H1 (cell line): ENCODE results near the gene ATAT1. TPM values are rescaled to one million over a fixed set of nuclear protein-coding genes. Genes with fewer than 3 reads are reported as not detected.
A peak's percentile ranks its signal among the peaks of the same experiment; 100 is the strongest.

Experiments
- CTCF ChIA-PET: fragments of 300-600 bp; sonication (Branson Sonifier 250); formaldehyde crosslinking; loops from one replicate; lab custom pipeline; 2021; ENCODE audit not compliant: partially characterized antibody; lab: Charles Lee
- POLR2A ChIA-PET: fragments of 300-600 bp; sonication (Branson Sonifier 250); formaldehyde crosslinking; loops from one replicate; lab custom pipeline; 2021; ENCODE audit warnings: inconsistent platforms; ENCODE audit not compliant: partially characterized antibody; lab: Charles Lee
- DNase-seq, 2 experiments: peaks; one replicate each; pipeline versions ENCODE4 v3.0.0 to v3.0.0-alpha.2; 2010 to 2022; ENCODE audit warnings: low spot score in 2 of 2, low read depth in 1 of 2, mixed read lengths in 1 of 2
- FAIRE-seq: peaks from 2 replicates; lab custom pipeline; 2011; peaks lifted over from hg19 to GRCh38; lab: Jason Lieb, UNC
- H2AFZ ChIP-seq: 2 replicates; pipeline ENCODE4 v1.8.1; 2012; ENCODE audit warnings: low read length, inconsistent platforms
- H2AK5ac ChIP-seq: 2 replicates; pipeline ENCODE4 v1.6.1; 2013; ENCODE audit warnings: low read depth, low read length
- H2BK120ac ChIP-seq: replicated peaks from 2 replicates; pipeline ENCODE3; 2013; ENCODE audit warnings: low read depth, low read length, inconsistent platforms
- H2BK12ac ChIP-seq: 2 replicates; pipeline ENCODE4 v1.6.1; 2013; ENCODE audit warnings: low read depth, low read length
- H2BK15ac ChIP-seq: 2 replicates; pipeline ENCODE4 v1.6.1; 2013; ENCODE audit warnings: low read length
- H2BK20ac ChIP-seq: 2 replicates; pipeline ENCODE4 v1.6.1; 2013; ENCODE audit warnings: low read length
- H2BK5ac ChIP-seq: 2 replicates; pipeline ENCODE4 v1.6.1; 2013; ENCODE audit warnings: low read depth, low read length
- H3K14ac ChIP-seq: 2 replicates; pipeline ENCODE4 v1.6.1; 2013; ENCODE audit warnings: inconsistent platforms; ENCODE audit not compliant: insufficient read length
- H3K18ac ChIP-seq: 2 replicates; pipeline ENCODE4 v1.6.1; 2013; ENCODE audit warnings: low read length; ENCODE audit errors: extremely low read depth
- H3K23ac ChIP-seq: 2 replicates; pipeline ENCODE4 v1.6.1; 2013; ENCODE audit warnings: inconsistent platforms; ENCODE audit not compliant: insufficient read length
- H3K23me2 ChIP-seq: 2 replicates; pipeline ENCODE4 v1.6.1; 2013; ENCODE audit warnings: low read depth, low read length
- H3K27ac ChIP-seq: 2 replicates; pipeline ENCODE4 v1.6.1; 2011; ENCODE audit warnings: low read depth, low read length, inconsistent platforms
- H3K27me3 ChIP-seq, 4 experiments: replicated peaks in 1 of 4; 1 replicate in 1 of 4; 2 replicates in 3 of 4; pipeline versions ENCODE4 v1.6.1 to v1.8.1; 2011 to 2013; ENCODE audit warnings: low read length in 3 of 4, mild to moderate bottlenecking in 3 of 4, inconsistent platforms in 2 of 4, mixed read lengths in 2 of 4, moderate library complexity in 1 of 4; ENCODE audit not compliant: control insufficient read depth in 3 of 4, insufficient read depth in 3 of 4; ENCODE audit errors: extremely low read depth in 1 of 4
- H3K36me3 ChIP-seq, 4 experiments: 2 replicates each; pipeline versions ENCODE4 v1.6.1 to v1.8.1; 2011 to 2013; ENCODE audit warnings: mild to moderate bottlenecking in 4 of 4, low read length in 3 of 4, moderate library complexity in 2 of 4, control low read depth in 1 of 4, inconsistent platforms in 1 of 4; ENCODE audit not compliant: insufficient read depth in 4 of 4, control insufficient read depth in 2 of 4
- H3K4ac ChIP-seq: replicated peaks from 2 replicates; pipeline ENCODE3; 2013; ENCODE audit warnings: low read length, low read depth, mixed read lengths, inconsistent platforms; ENCODE audit not compliant: insufficient read length
- H3K4me1 ChIP-seq, 4 experiments: replicated peaks in 1 of 4; 1 replicate in 1 of 4; 2 replicates in 3 of 4; pipeline versions ENCODE4 v1.6.1 to v1.8.1; 2011 to 2013; ENCODE audit warnings: low read length in 3 of 4, inconsistent platforms in 2 of 4, mixed read lengths in 1 of 4; ENCODE audit not compliant: insufficient read depth in 4 of 4, control insufficient read depth in 3 of 4
- H3K4me2 ChIP-seq, 2 experiments: 2 replicates each; pipeline versions ENCODE4 v1.6.1 to v1.8.1; 2011 to 2013; ENCODE audit warnings: low read depth in 2 of 2, low read length in 2 of 2, control low read depth in 1 of 2, inconsistent platforms in 1 of 2, mild to moderate bottlenecking in 1 of 2; ENCODE audit not compliant: insufficient read depth in 1 of 2
- H3K4me3 ChIP-seq, 4 experiments: fragments of 200-600, 300-600 bp in 1 of 4; sonication (generic), shearing (Covaris generic), sonication (Bioruptor Twin) in 1 of 4; 2 replicates each; pipeline versions ENCODE4 v1.5.1 to v1.8.1; 2011 to 2016; ENCODE audit warnings: low read length in 4 of 4, low read depth in 3 of 4, control low read depth in 2 of 4, inconsistent platforms in 2 of 4, mild to moderate bottlenecking in 2 of 4, mixed read lengths in 1 of 4, moderate library complexity in 1 of 4; ENCODE audit not compliant: insufficient read depth in 2 of 4; ENCODE audit errors: extremely low read depth in 1 of 4
- H3K56ac ChIP-seq: replicated peaks from 2 replicates; pipeline ENCODE3; 2013; ENCODE audit warnings: low read depth, mild to moderate bottlenecking, mixed read lengths, low read length, inconsistent platforms; ENCODE audit not compliant: insufficient read length
- H3K79me1 ChIP-seq: 2 replicates; pipeline ENCODE4 v1.6.1; 2013; ENCODE audit warnings: low read depth, low read length, control low read depth
- H3K79me2 ChIP-seq, 2 experiments: 2 replicates each; pipeline versions ENCODE4 v1.6.1 to v1.8.1; 2012 to 2013; ENCODE audit warnings: low read length in 2 of 2, mild to moderate bottlenecking in 2 of 2, inconsistent platforms in 1 of 2; ENCODE audit not compliant: insufficient read depth in 2 of 2, control insufficient read depth in 1 of 2
- H3K9ac ChIP-seq, 4 experiments: replicated peaks in 1 of 4; 1 replicate in 1 of 4; 2 replicates in 3 of 4; pipeline versions ENCODE4 v1.6.1 to v1.8.1; 2011 to 2013; ENCODE audit warnings: low read depth in 3 of 4, low read length in 3 of 4, control low read depth in 2 of 4, mild to moderate bottlenecking in 2 of 4, moderate library complexity in 2 of 4, inconsistent platforms in 1 of 4; ENCODE audit errors: extremely low read depth in 1 of 4
- H3K9me3 ChIP-seq, 2 experiments: 2 replicates each; pipeline versions ENCODE4 v1.6.1 to v1.8.1; 2012 to 2013; ENCODE audit warnings: mild to moderate bottlenecking in 2 of 2, moderate library complexity in 2 of 2, control low read depth in 1 of 2, inconsistent platforms in 1 of 2, low read depth in 1 of 2, low read length in 1 of 2, mixed read lengths in 1 of 2; ENCODE audit not compliant: insufficient read depth in 2 of 2
- H4K20me1 ChIP-seq, 2 experiments: replicated peaks in 1 of 2; 2 replicates each; pipeline versions ENCODE3 to v1.8.1; 2011 to 2013; ENCODE audit warnings: inconsistent platforms in 2 of 2, low read length in 2 of 2, mild to moderate bottlenecking in 1 of 2; ENCODE audit not compliant: insufficient read depth in 2 of 2, control insufficient read depth in 1 of 2
- H4K5ac ChIP-seq: 2 replicates; pipeline ENCODE4 v1.6.1; 2013; ENCODE audit warnings: low read length, low read depth, mixed read lengths, inconsistent platforms; ENCODE audit not compliant: insufficient read length
- H4K8ac ChIP-seq: 2 replicates; pipeline ENCODE4 v1.8.0; 2013; ENCODE audit warnings: mild to moderate bottlenecking, moderate library complexity, low read length, inconsistent platforms; ENCODE audit not compliant: insufficient read depth; ENCODE audit errors: extremely low read depth
- H4K91ac ChIP-seq: replicated peaks from 2 replicates; pipeline ENCODE3; 2013; ENCODE audit warnings: low read length, mixed read lengths, inconsistent platforms; ENCODE audit not compliant: insufficient read length
- CBX5 ChIP-seq: fragments of 300-800, 300-1000 bp; sonication (generic); IDR thresholded peaks from 2 replicates; pipeline ENCODE4 v1.7.1; 2016; ENCODE audit warnings: antibody characterized with exemption, low read length, low read depth
- CHD1 ChIP-seq: IDR thresholded peaks from 2 replicates; pipeline ENCODE4 v1.6.1; 2012; ENCODE audit warnings: low read depth, low read length, improper control_type of control experiment
- CHD2 ChIP-seq: IDR thresholded peaks from 2 replicates; pipeline ENCODE4 v1.6.1; 2012; ENCODE audit warnings: low read length, improper control_type of control experiment
- KDM4A ChIP-seq: IDR thresholded peaks from one replicate; pipeline ENCODE4 v1.7.1; 2012; ENCODE audit warnings: low read depth, mild to moderate bottlenecking, moderate library complexity, low read length, inconsistent platforms; ENCODE audit not compliant: severe bottlenecking
- MAX ChIP-seq: IDR thresholded peaks from 2 replicates; pipeline ENCODE4 v1.6.1; 2012; ENCODE audit warnings: inconsistent platforms
- POLR2A ChIP-seq, 2 experiments: IDR thresholded peaks; 1 replicate in 1 of 2; 2 replicates in 1 of 2; pipeline ENCODE4 v1.6.1; 2011; ENCODE audit warnings: low read depth in 2 of 2, low read length in 2 of 2, mild to moderate bottlenecking in 2 of 2; ENCODE audit errors: control extremely low read depth in 1 of 2
- POLR2AphosphoS5 ChIP-seq: IDR thresholded peaks from 2 replicates; pipeline ENCODE4 v1.6.1; 2011; ENCODE audit warnings: low read depth, low read length
- SIRT6 ChIP-seq: IDR thresholded peaks from one replicate; pipeline ENCODE4 v1.7.1; 2012; ENCODE audit warnings: low read length, inconsistent platforms
- ZNF274 ChIP-seq: IDR thresholded peaks from 2 replicates; pipeline ENCODE4 v1.7.0; 2012; ENCODE audit warnings: low read length, borderline replicate concordance; ENCODE audit errors: extremely low read depth
- WGBS, 2 experiments: shearing (Covaris generic) in 1 of 2; methylation state at CpG; one replicate each; pipeline versions ENCODE4 v1.1.6 to v1.1.7; 2013 to 2015; ENCODE audit warnings: low lambda C conversion rate in 2 of 2, mixed read lengths in 2 of 2, inconsistent platforms in 1 of 2, low coverage in 1 of 2, missing lambda C conversion rate in 1 of 2; ENCODE audit not compliant: insufficient replicate concordance in 2 of 2, insufficient coverage in 1 of 2, insufficient read length in 1 of 2; ENCODE audit errors: extremely low coverage in 1 of 2, missing lambda C conversion rate in 1 of 2; 5-methylcytosine and 5-hydroxymethylcytosine counted together
- polyA plus RNA-seq, 7 experiments: library from polyadenylated mRNA; depleted of rRNA in 3 of 7; stranded (reverse) in 5 of 7; unstranded in 2 of 7; fragments of >200 nt in 5 of 7; fragments of 200-250 nt in 2 of 7; gene quantifications; 1 replicate in 5 of 7; 2 replicates in 1 of 7; 4 replicates in 1 of 7; pipeline versions ENCODE4 v1.2.1 to v1.2.3, GENCODE V29; 2011 to 2013; ENCODE audit warnings: missing spikeins in 2 of 7, mixed read lengths in 2 of 7
- total RNA-seq: library from RNA; stranded (reverse); fragmentation: NEBNext Ultra II Directional; extraction: Animal tissue kit (Norgen Biotek cat#: 25700); gene quantifications from 2 replicates; pipeline ENCODE4 v1.2.1, GENCODE V29; 2021

ATAT1 gene
- total and polyA plus RNA-seq, 2 of the 8 experiments (the other 6 are each of a cell fraction or from before 2014, with no cell fraction given): 14.4 to 14.6 TPM

GRCh38 chr6:30614044-30614842, 12.4 kb upstream of the ATAT1 start:
- Histone ChIP-seq H3K23ac (no peak overlapping the region), H3K4me1 (peaks cover 0 to 6% (median 4%) of the 10 kb centered on the region in 4 experiments; a peak in 4 of 7 replicates), H3K23me2 (peaks cover 14% of the 10 kb centered on the region), H3K9ac (peak overlapping the region in 3 of 4 experiments; percentile 58 to 100 (median 59); a peak in 6 of 7 replicates), H2BK120ac (no peak overlapping the region), H2AK5ac (0 out of 2 replicates have a peak overlapping the region, but pooled peaks have one; percentile 34), H3K9me3 (no peaks in the 10 kb centered on the region), H2AFZ (no peak overlapping the region), H3K27ac (peak overlapping the region; percentile 98), H2BK12ac (peak overlapping the region; percentile 35; the same call in 1 of the 2 replicates), H4K5ac (no peak overlapping the region), H3K79me2 (peaks cover 4 to 72% of the 10 kb centered on the region in 2 experiments; a peak in 3 of 4 replicates), H3K27me3 (no peaks in the 10 kb centered on the region), H2BK15ac (no peak overlapping the region), H3K14ac (no peak overlapping the region), H4K8ac (no peak overlapping the region)
- CTCF ChIA-PET: interaction anchor here (0.6 to 2.4 kb wide), 7 partner anchors 9 to 27 kb away, joined by 3 to 17 read pairs (median 3); no protein-coding TSS in a partner anchor
- DNase-seq: no peak
- TF ChIP-seq POLR2AphosphoS5 (peak; percentile 81), POLR2A (IDR thresholded peaks at IDR 0.05; ENCODE audit: control extremely low read depth in 1 of 2, low read depth in 2 of 2, low read length in 2 of 2) (peak in 1 of 2 experiments; percentile 59; a peak in 2 of 3 replicates), CHD2 (peak; percentile 24; the same call in 1 of the 2 replicates), ZNF274 (no peak), CHD1 (peak; percentile 19; the same call in 1 of the 2 replicates), KDM4A (no peak), SIRT6 (no peak), MAX (no peak), CBX5 (no peak)
- TF ChIP-seq, all 59 proteins: peak for 4
- POLR2A ChIA-PET: interaction anchor here (0.6 to 4.8 kb wide), 45 partner anchors 10 to 551 kb away, joined by 3 to 443 read pairs (median 6); partner anchors contain the start of genes ABCF1, ATAT1, C6orf136 and DHX16
- Histone ChIP-seq H3K36me3 (peaks cover 6 to 48% (median 19%) of the 10 kb centered on the region in 4 experiments), H2BK20ac (no peak overlapping the region), H3K18ac (peak overlapping the region; percentile 34; the same call in 1 of the 2 replicates), H3K4me2 (peak overlapping the region; percentile 96 to 98), H2BK5ac (peak overlapping the region; percentile 53; the same call in 1 of the 2 replicates), H4K20me1 (peaks cover 1 to 4% of the 10 kb centered on the region in 2 experiments), H4K91ac (no peak overlapping the region), H3K4me3 (peak overlapping the region; percentile 31 to 90 (median 44); a peak in 7 of 8 replicates), H3K79me1 (peaks cover 11% of the 10 kb centered on the region; the same call in 1 of the 2 replicates), H3K4ac (no peak overlapping the region), H3K56ac (no peak overlapping the region)
- no peak for FAIRE-seq
- 72% methylated on average over 8 of the region's 8 CpGs; no CpG with 5 or more reads in 1 of the 2 experiments for WGBS, 2 experiments
